ENCODE measurements around the gene ANKS1B.
"Not testable (repeated sequence)": the region's sequence is repeated elsewhere in the genome, so short reads cannot be mapped to it uniquely, and the experiment has no call there.

Gene ANKS1B

GRCh38 chr12:99043319-99043914 lies 941.3 kb downstream of the ANKS1B start:
- peak; percentile 46 to 84 (median 69) for DNase-seq

DNA sequence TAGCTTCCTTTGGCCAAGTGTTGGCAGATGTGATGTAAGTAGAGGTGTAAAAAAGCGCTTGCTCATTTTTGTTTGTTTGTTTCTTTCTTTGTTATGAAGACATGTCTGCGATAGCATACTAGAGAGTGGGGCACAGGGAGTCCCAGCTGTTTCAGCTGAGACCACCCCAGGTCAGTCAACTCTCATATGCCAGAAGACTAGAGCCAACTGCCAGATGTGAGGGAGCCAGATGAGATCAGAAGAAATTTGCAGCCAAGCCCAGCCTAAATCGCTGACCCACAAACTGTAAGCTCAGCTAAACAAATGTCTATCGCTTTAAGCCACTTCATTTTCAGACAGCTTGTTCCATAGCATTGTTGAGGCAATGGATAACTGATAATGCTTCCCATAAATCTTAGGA lies 942.5 kb downstream of the ANKS1B start:
- no peak for DNase-seq

DNA sequence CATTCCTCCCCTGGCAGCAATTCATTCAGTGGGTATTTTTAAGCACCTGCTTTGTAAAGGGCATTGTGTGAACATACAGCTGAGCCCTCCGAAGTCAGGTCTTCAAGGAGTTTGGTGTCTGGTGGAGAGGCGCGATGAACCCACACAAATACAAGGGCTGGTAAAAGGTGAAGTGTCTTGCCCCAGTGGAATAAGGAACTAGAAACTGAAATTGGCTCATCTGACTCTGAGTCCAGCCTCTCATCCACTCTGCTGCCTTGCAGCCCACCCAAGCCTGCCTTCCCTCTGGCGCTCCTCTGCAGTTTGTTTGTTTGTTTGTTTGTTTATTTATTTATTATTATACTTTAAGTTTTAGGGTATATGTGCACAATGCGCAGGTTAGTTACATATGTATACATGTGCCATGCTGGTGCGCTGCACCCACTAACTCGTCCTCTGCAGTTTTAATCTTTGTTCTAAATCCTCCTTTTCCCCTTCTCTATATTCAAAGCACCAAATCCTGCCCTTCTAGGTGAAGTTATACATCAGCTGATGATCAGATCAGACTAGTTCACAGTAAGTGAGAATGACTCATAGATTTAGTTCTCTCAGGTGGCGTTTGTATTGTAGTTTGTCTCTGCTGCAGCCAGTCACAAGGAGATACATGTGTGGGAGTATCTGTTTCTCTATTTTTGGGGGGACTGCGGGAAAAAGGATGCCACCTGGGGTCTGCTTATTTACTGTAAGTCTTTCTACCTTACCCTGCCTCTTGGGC lies 945.2 kb downstream of the ANKS1B start:
- no peak for DNase-seq

DNA sequence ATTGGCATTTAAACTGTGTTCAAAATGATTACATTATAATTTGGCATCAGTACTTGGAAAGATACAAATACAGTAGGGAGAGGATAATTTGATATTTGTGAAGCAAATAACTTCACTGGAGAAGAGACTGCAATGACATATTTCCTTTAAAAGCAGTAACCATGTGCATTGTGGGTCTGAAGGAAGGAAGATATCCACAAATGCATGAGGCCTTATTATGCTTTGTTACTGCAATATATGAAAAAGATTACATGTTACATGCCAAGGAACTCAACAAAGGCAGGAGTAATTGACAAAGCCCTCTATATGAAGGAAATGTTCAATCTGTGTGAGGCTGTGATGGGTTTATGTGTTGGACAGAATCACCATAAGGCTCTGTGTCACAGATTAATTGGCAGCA lies 948.2 kb downstream of the ANKS1B start:
- DNase-seq = no peak

GRCh38 chr12:99035803-99036202 lies 948.9 kb downstream of the ANKS1B start:
- DNase-seq = no peak

DNA sequence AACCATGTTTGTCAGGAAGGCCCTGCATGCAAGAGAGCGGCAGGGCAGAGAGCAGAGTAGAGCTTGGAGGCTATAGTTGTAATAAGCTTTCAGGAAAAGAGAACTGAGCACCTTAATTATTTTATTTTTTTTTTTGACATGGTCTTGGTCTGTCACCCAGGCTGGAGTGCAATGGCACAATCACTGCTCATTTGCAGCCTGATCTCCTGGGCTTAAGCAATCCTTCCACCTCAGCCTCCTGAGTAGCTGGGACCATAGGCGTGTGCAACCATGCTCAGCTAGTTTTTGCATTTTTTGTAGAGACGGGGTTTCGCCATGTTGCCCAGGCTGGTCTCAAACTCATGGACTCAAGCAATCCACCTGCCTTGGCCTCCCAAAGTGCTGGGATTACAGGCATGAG lies 950.5 kb downstream of the ANKS1B start:
- not testable (repeated sequence) for DNase-seq

DNA sequence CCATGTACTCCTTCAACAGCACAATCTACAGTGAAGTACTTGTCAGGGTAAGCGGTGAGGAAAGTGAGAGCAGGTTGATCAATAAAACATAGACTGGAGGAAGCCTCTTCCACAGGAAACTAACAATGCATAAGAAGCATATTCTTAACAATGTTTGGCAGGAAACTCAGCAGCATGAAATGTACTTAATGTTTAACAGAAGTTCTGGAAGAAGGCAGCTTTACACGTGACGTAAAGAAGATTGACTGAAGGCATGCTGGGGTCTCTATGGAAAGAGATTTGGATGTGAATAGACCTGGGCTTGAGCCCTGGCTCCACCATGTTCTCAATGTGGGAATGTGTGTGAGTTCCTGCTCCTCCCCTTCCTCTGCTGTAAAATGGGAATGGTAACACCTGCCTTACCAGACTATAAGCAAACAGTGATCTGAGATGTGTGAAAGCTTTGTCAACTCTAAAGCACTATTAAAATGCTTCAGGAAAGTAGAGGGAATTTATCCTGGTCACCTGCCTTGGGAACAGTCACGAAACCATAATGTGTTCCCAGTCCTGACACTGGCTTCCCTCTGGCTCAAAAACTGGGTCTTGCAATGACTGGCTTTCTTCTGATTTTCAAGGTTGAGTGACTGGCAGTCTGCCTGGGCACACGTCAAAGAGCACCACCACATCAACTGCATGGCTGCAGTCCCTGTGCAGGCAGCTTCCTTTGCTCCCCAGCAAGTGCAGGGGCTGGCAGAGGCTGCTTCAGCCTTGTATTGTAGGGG lies 955.0 kb downstream of the ANKS1B start:
- DNase-seq = peak in 2 of 3 experiments; percentile 37 to 64

GRCh38 chr12:99027461-99027860 lies 957.3 kb downstream of the ANKS1B start:
- no peak for DNase-seq

GRCh38 chr12:99027055-99027393 lies 957.7 kb downstream of the ANKS1B start:
- no peak for DNase-seq

DNA sequence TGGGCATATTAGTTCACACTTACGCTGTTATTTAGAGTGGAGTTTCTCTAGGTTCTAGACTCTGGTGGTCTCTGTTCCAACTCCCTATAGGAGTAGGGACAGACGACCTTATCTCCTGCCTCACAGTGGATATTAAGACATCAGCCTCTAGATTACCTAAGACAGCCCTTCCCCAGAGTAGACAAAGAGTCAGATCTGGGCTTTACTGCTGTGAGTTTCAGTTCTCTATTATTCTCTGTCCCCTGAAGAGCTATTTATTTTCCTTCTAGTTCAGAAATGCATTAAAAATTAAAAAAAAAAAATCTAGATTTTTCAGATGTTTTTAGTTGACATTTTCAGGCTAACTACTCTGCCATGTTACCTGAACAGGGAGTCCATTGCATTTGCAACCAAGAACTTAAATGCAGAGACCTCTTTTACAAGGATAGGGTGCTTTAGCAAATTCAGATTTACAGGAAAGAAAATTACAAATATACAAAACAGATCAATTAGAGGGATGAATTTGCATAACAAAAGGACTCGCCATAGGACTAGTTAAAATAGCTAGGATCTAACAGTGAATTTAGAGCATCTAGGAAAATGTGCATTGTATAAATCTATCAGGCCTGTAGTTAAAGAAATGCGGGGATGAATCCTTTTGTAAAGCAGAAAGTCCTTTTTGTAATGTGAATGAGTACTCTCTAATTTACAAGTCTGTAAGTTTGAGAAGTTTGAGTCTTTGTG lies 958.2 kb downstream of the ANKS1B start:
- no peak for DNase-seq

GRCh38 chr12:99024870-99025269 lies 959.9 kb downstream of the ANKS1B start:
- no peak for DNase-seq

DNA sequence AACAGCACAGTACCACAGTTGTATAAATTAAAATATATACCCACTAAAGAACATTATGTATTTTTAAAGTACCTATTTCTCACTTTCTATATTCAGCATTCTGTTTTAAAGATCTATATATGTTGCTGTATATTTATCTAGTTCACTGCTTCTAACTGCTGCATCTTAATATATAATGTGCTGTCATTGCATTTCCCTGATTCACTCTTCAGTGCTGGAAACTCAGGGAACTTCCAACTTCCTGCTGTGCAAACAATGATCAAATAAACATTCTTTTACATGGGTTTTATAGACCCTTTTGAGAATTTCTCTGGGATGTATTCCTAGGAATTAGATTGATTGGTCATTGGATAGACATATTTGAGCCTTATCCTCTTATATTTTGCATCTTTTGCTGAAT lies 960.5 kb downstream of the ANKS1B start:
- DNase-seq = no peak

DNA sequence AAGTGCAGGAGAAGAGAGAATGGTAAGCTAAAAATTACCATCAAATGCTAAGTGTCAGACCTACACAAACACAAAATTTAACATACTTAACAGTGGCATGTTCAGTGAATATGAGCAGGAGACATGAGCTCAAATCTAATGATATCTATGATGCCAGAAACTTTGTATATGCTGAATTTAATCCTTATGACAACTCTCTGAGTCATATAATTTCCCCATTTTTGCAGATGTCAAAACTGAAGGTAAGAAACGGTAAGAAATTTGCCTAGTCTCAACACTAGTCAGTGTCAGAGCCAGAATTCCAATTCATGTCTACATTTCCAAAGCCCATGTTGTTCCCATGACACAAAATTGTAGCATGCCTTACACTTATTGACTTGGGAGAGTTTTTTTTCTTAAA lies 963.9 kb downstream of the ANKS1B start:
- DNase-seq = no peak

GRCh38 chr12:99019798-99020197 lies 964.9 kb downstream of the ANKS1B start:
- DNase-seq = no peak

DNA sequence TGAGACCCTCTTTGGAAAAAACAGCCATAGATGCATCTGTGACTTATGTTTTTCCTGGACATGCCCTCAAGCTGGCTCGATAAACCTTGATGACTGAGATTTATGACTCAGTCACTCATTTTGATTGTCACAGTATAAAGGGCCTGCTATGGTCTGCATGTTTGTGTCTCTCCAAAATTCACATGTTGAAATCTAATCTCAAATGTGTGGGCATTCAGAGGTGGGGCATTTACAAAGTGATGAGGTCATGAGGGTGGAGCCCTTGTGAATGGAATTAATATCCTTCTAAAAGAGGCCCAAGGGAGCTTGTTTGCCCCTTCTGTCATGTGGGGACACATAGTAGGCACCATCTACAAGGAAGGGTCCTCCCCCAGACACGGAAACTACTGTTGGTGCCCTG lies 966.8 kb downstream of the ANKS1B start:
- DNase-seq = no peak

DNA sequence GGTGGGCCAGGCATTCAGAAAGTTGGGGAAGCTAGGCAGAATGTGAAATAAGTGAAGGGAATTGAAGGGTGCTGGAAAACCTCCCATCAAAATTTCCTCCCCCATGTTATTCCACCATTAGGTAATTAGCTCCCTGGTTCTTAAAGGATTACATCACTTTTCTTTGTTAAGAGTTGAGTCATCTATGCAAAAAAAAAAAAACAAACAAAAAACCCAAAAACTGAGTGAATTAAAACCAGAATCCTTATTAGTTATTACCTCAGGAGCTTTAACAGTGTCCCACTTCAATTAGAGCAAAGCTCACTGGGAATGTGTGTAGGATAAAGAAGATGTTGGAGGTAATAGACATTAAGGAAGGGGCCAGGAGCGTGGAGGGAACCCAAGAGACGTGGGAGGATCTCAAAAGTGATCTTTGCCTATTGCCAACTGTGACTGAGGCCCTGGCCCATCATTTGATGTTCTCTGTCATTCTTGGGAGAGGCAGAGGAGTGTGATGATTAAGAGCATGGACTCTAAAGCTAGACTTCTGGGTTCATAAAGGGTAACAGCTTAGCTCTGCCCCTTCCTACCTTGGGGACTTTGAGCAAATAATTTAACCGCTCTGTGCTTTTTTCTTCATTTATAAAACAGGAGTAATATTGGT lies 975.0 kb downstream of the ANKS1B start:
- no peak for DNase-seq

GRCh38 chr12:99005601-99006000 lies 979.1 kb downstream of the ANKS1B start:
- DNase-seq = no peak

- no peak for DNase-seq
Observed at GRCh38 chr12:99004799-99005466, 979.8 kb downstream of the ANKS1B start.

- DNase-seq = no peak
Observed at GRCh38 chr12:99002731-99003130, 982.0 kb downstream of the ANKS1B start.

DNA sequence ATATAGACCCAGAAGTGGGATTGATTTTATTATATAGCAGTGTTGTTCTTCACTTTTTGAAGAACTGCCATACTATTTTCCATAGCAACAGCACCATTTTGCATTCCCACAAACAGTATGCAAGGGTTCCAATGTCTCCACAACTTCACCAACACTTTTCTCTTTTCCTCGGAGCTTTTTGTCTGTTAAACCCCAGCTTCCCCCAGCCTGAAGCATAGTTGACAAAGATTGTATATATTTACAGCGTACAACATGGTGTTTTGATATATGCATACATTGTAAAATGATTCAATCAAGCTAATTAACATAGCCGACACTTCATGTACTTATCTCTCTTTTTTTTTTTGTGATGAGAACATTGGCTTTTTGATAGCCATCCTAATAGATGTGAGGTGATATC lies 982.6 kb downstream of the ANKS1B start:
- no peak for DNase-seq

DNA sequence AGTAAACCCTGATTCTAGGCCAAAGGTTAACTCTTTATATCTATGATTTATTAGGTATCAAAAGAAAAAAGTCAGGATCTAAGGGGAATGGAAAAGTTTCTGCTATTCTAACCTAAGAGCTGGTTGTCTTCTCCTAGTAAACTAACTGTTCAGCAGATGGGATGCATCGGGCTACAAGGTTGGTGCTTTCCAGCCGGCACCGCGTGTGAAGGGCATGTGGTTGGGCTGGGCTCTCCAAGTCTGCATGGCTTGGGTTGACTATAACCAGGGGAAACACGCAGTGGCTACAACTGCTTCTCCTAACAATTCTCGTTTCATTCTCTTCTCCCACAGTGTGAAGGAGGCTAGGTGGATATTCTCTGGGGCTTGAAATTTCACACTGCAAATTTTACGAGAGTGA lies 985.2 kb downstream of the ANKS1B start:
- no peak for DNase-seq

GRCh38 chr12:98998697-98999299 lies 985.9 kb downstream of the ANKS1B start:
- peak; percentile 39 to 77 (median 66) for DNase-seq
